Panc1 (cell line): Measurements from ENCODE around the gene ARL5A.

Experiments
- POLR2AphosphoS5 ChIP-seq: IDR thresholded peaks from 2 replicates; pipeline ENCODE4 v1.6.1; 2012; ENCODE audit warnings: mild to moderate bottlenecking, low read depth, low read length, moderate library complexity
- TF ChIP-seq, protein P1 (sequence below): fragments of 450-650 bp; IDR thresholded peaks from 2 replicates; pipeline ENCODE4 v1.5.1; 2017; ENCODE audit warnings: mild to moderate bottlenecking

DNA sequence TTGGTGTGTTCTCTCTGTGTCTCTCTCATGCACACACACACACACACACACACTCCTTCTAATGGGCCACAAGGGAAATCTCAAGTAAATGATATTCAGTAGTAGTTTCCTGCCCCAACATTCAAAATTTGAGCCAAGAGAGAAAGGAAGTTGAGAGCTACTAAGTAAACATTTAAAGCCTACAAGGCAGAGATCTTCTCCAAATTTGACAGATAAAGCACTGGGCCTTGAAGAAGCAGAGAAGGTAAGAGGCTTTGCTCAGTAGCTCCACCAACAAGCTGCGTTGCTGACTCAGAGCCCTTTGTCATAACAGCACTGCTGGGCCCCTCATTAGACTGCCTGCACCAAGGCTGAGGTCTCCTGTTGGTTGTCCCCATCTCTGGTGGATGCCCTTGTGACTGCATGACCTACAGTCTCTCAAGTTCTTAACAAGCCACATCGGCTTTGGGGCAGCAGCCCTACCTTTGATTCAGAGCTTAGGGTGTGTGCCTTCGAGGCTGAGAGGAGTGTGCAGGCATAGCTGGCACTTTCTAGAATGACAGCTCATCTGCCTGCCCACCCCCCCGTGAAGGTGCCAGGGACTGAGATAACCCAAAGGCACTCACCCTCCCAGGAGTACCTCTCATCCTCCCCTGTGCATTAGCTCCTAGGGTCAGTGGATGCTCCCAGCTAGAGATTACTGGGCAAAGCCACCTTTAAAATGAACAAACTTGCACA, 61.6 kb downstream of the ARL5A start:
- TF ChIP-seq, protein P1, sequence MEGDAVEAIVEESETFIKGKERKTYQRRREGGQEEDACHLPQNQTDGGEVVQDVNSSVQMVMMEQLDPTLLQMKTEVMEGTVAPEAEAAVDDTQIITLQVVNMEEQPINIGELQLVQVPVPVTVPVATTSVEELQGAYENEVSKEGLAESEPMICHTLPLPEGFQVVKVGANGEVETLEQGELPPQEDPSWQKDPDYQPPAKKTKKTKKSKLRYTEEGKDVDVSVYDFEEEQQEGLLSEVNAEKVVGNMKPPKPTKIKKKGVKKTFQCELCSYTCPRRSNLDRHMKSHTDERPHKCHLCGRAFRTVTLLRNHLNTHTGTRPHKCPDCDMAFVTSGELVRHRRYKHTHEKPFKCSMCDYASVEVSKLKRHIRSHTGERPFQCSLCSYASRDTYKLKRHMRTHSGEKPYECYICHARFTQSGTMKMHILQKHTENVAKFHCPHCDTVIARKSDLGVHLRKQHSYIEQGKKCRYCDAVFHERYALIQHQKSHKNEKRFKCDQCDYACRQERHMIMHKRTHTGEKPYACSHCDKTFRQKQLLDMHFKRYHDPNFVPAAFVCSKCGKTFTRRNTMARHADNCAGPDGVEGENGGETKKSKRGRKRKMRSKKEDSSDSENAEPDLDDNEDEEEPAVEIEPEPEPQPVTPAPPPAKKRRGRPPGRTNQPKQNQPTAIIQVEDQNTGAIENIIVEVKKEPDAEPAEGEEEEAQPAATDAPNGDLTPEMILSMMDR: no peak
- no peak for TF ChIP-seq POLR2AphosphoS5
